Smooth muscle cell (in vitro differentiated cells): Measurements from ENCODE around the gene INPP4B. TPM values are rescaled to one million over a fixed set of nuclear protein-coding genes. Genes with fewer than 3 reads are reported as not detected.
A peak's percentile ranks its signal among the peaks of the same experiment; 100 is the strongest.
"Not testable (repeated sequence)": the region's sequence is repeated elsewhere in the genome, so short reads cannot be mapped to it uniquely, and the experiment has no call there.

ENCODE experiments used
- DNase-seq: peaks from one replicate; lab custom pipeline; 2025; ENCODE audit not compliant: unreplicated experiment; lab: John Stamatoyannopoulos, UW
- H2AFZ ChIP-seq: fragments of 200-600 bp; sonication (generic); 2 replicates; pipeline ENCODE4 v1.6.0; 2016; ENCODE audit warnings: antibody characterized with exemption, low read depth, mild to moderate bottlenecking
- H3F3A ChIP-seq: fragments of 200-600 bp; sonication (generic); 2 replicates; pipeline ENCODE4 v1.6.0; 2017; ENCODE audit warnings: antibody characterized with exemption, low read depth
- H3K27ac ChIP-seq: fragments of 200-600 bp; sonication (generic); 2 replicates; pipeline ENCODE4 v1.5.1; 2016; ENCODE audit warnings: low read depth, mild to moderate bottlenecking
- H3K27me3 ChIP-seq: fragments of 200-600 bp; sonication (generic); 2 replicates; pipeline ENCODE4 v1.6.1; 2016; ENCODE audit warnings: low read depth, mild to moderate bottlenecking
- H3K36me3 ChIP-seq: fragments of 200-600 bp; sonication (generic); 2 replicates; pipeline ENCODE4 v1.5.1; 2016; ENCODE audit warnings: low read depth
- H3K4me1 ChIP-seq: fragments of 200-600 bp; sonication (generic); 2 replicates; pipeline ENCODE4 v1.5.1; 2016; ENCODE audit warnings: low read depth
- H3K4me2 ChIP-seq: fragments of 200-600 bp; sonication (generic); 2 replicates; pipeline ENCODE4 v1.6.0; 2016; ENCODE audit warnings: mild to moderate bottlenecking
- H3K4me3 ChIP-seq: fragments of 200-600 bp; sonication (generic); 2 replicates; pipeline ENCODE4 v1.5.1; 2016; ENCODE audit warnings: mild to moderate bottlenecking
- H3K79me2 ChIP-seq: fragments of 200-600 bp; sonication (generic); 2 replicates; pipeline ENCODE4 v1.6.0; 2016; ENCODE audit warnings: low read depth, mild to moderate bottlenecking
- H3K9ac ChIP-seq: fragments of 200-600 bp; sonication (generic); 2 replicates; pipeline ENCODE4 v1.6.0; 2016; ENCODE audit warnings: low read depth
- H3K9me3 ChIP-seq: fragments of 200-600 bp; sonication (generic); replicated peaks from 2 replicates; pipeline ENCODE4 v1.5.1; 2016; ENCODE audit warnings: low read depth
- H4K20me1 ChIP-seq: fragments of 200-600 bp; sonication (generic); 2 replicates; pipeline ENCODE4 v1.6.0; 2016; ENCODE audit warnings: low read depth
- WGBS: methylation state at CpG from one replicate; pipeline ENCODE4 v1.1.7; 2016; ENCODE audit warnings: low lambda C conversion rate; 5-methylcytosine and 5-hydroxymethylcytosine counted together
- polyA plus RNA-seq: library from polyadenylated mRNA; unstranded; fragments of >200 nt; fragmentation: Nextera tagmentation; extraction: Ambion mirVana; gene quantifications from 2 replicates; pipeline ENCODE4 v1.2.1, GENCODE V29; 2016
- total RNA-seq: library from RNA; depleted of rRNA; stranded (reverse); fragments of >200 nt; gene quantifications from 2 replicates; pipeline ENCODE4 v1.2.3, GENCODE V29; 2014
- TF ChIP-seq, protein P1 (sequence below): fragments of 200-600 bp; sonication (generic); IDR thresholded peaks from 2 replicates; pipeline ENCODE4 v1.5.1; 2017; ENCODE audit warnings: borderline replicate concordance, mild to moderate bottlenecking, antibody characterized with exemption; ENCODE audit not compliant: insufficient read depth, poor library complexity, severe bottlenecking

Gene INPP4B
- total and polyA plus RNA-seq, 2 experiments from 2014 or later, result 2.0 to 10.9 TPM

DNA sequence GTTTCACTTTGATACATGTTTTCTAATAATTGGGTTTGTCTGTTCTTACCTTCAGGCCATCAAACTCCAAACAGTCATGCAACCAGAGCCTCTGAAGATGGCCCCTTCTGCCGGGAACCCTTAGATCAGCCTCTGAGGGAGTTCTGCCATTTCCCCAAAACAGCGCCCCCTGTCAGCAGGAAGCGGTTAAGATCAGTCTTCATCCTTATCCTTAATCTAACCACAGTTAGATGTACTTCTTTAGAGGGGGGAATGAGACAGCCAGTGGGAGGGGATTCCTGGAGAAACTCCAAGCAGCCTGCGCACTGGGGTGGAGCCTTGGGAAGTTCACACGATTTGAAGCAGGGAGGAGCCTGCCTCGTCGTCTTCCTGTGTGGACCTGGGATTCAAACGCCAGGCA is 185.4 kb downstream of the INPP4B start:
- Histone ChIP-seq H3K4me2 (no peak overlapping the region), H3K27ac (no peak overlapping the region), H3K27me3 (no peaks in the 10 kb centered on the region), H3K4me1 (no peaks in the 10 kb centered on the region), H3F3A (no peaks in the 10 kb centered on the region), H4K20me1 (no peaks in the 10 kb centered on the region), H3K9ac (no peak overlapping the region), H3K36me3 (no peaks in the 10 kb centered on the region), H2AFZ (no peak overlapping the region), H3K9me3 (peaks cover 13% of the 10 kb centered on the region), H3K79me2 (no peaks in the 10 kb centered on the region), H3K4me3 (no peak overlapping the region)
- WGBS, result 83% methylated on average over 8 of the region's 8 CpGs
- TF ChIP-seq, protein P1, sequence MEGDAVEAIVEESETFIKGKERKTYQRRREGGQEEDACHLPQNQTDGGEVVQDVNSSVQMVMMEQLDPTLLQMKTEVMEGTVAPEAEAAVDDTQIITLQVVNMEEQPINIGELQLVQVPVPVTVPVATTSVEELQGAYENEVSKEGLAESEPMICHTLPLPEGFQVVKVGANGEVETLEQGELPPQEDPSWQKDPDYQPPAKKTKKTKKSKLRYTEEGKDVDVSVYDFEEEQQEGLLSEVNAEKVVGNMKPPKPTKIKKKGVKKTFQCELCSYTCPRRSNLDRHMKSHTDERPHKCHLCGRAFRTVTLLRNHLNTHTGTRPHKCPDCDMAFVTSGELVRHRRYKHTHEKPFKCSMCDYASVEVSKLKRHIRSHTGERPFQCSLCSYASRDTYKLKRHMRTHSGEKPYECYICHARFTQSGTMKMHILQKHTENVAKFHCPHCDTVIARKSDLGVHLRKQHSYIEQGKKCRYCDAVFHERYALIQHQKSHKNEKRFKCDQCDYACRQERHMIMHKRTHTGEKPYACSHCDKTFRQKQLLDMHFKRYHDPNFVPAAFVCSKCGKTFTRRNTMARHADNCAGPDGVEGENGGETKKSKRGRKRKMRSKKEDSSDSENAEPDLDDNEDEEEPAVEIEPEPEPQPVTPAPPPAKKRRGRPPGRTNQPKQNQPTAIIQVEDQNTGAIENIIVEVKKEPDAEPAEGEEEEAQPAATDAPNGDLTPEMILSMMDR, result no peak
- DNase-seq, result no peak

DNA sequence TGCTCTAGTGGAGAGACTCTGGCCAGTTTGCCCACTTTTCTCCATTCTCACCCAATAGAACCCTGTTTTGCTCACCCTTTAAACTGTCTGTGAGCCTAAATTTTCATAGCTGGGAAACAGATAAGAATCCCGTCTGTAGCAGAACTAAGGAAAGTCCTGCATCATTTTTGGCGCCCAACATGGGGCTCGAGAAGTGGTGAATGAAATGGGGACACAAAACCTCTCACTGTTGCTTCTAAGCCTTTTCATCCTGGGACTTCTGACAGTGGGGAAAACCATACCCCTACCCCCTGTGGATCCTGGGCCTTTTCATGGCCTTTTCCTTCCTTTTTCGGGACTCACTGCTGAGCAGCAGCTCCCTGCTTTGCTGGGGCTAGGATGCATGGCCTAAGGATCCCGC is 189.9 kb downstream of the INPP4B start:
- H3K9ac ChIP-seq, result no peak overlapping the region
- no peak overlapping the region for H3K4me2 ChIP-seq
- no peaks in the 10 kb centered on the region for H3K79me2 ChIP-seq
- no peaks in the 10 kb centered on the region for H3K4me1 ChIP-seq
- H3K4me3 ChIP-seq, result no peak overlapping the region
- TF ChIP-seq, protein P1, result no peak
- peaks cover 29% of the 10 kb centered on the region for H3K9me3 ChIP-seq
- no peak for DNase-seq
- no peaks in the 10 kb centered on the region for H3K27me3 ChIP-seq
- no peaks in the 10 kb centered on the region for H3F3A ChIP-seq
- H2AFZ ChIP-seq, result no peak overlapping the region
- H3K27ac ChIP-seq, result no peak overlapping the region
- WGBS, result 97% methylated on average over 5 of the region's 5 CpGs
- H3K36me3 ChIP-seq, result no peaks in the 10 kb centered on the region
- no peaks in the 10 kb centered on the region for H4K20me1 ChIP-seq

GRCh38 chr4:142648378-142648777 is 197.7 kb downstream of the INPP4B start:
- Histone ChIP-seq H2AFZ (no peak overlapping the region), H3K36me3 (no peaks in the 10 kb centered on the region), H3F3A (no peaks in the 10 kb centered on the region), H3K4me1 (no peaks in the 10 kb centered on the region), H3K4me3 (no peak overlapping the region), H3K4me2 (no peak overlapping the region), H3K9me3 (peaks cover 6% of the 10 kb centered on the region), H4K20me1 (no peaks in the 10 kb centered on the region), H3K27ac (no peak overlapping the region), H3K9ac (no peak overlapping the region), H3K79me2 (no peaks in the 10 kb centered on the region), H3K27me3 (no peaks in the 10 kb centered on the region)
- TF ChIP-seq, protein P1, result no peak
- DNase-seq, result no peak
- 88% methylated on average over 5 of the region's 5 CpGs for WGBS

DNA sequence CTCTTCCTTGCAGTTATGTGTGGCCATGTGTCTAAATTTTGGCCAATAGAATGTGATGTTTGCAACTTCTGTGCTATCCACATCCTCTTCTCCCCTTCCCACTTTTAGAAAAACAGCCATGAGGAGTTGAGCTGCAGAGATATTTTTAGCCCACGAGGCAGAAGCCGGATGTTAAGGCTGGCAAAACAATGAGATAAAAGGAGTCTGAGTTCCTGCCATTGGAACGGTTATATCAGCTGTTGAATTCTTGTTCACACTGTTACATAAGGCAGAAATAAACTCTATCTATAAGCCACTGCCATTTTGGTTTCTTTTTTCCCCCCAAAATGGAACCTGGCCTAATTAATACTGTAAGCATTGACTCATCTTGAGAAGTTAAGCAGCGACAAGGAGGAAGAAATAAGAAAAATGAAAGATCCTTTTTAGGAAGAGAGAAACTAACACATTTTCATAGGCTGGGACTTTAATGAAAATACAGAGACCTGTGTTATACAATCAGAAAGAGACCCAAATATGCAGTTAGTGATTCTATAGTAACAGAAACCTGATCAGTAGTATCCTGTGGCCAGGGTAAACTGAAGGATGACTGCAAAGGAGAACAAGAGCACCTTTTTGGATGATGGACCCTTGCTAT is 200.5 kb downstream of the INPP4B start:
- WGBS, result 46% methylated on average over 4 of the region's 4 CpGs
- Histone ChIP-seq H3K9me3 (no peaks in the 10 kb centered on the region), H3K79me2 (no peaks in the 10 kb centered on the region), H3K36me3 (no peaks in the 10 kb centered on the region), H3K4me3 (no peak overlapping the region), H3K4me1 (no peaks in the 10 kb centered on the region), H3K27me3 (no peaks in the 10 kb centered on the region), H4K20me1 (no peaks in the 10 kb centered on the region), H3K27ac (no peak overlapping the region), H3F3A (no peaks in the 10 kb centered on the region), H2AFZ (peak overlapping the region; percentile 7), H3K9ac (no peak overlapping the region), H3K4me2 (no peak overlapping the region)
- TF ChIP-seq, protein P1, result no peak
- no peak for DNase-seq

DNA sequence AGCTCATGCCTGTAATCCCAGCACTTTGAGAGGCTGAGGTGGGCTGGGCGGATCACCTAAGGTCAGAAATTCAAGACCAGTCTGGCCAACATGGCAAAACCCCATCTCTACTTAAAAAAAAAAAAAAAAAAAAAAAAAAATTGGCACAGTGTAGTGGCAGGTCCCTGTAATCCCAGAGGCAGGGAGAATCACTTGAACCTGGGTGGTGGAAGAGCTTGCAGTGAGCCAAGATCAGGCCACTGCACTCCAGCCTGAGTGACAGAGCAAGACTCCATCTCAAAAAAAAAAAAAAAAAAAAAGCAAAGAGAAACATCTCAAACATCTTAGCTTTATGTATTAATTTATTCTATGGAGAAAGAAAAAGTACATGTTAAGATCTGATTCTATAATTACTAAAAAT is 201.5 kb downstream of the INPP4B start:
- H3K27ac ChIP-seq, H3K9ac ChIP-seq, DNase-seq, H3F3A ChIP-seq, H3K36me3 ChIP-seq, H4K20me1 ChIP-seq, H3K27me3 ChIP-seq, H3K4me1 ChIP-seq, H2AFZ ChIP-seq, H3K79me2 ChIP-seq, H3K4me3 ChIP-seq, H3K9me3 ChIP-seq, H3K4me2 ChIP-seq: not testable (repeated sequence)
- 100% methylated on average over 1 of the region's 1 CpG for WGBS
